Lung (tissue), 12 donors: Measurements from ENCODE around the gene HBEGF. TPM values are rescaled to one million over a fixed set of nuclear protein-coding genes. Genes with fewer than 3 reads are reported as not detected.

ENCODE experiments used
- ATAC-seq: fragments of 200-7000 bp; cut with Tn5 transposase; one replicate; pipeline ENCODE4 v1.9.1; 2020; ENCODE audit warnings: moderate number of reproducible peaks; ENCODE audit not compliant: insufficient read depth, low FRiP score
- DNase-seq, 3 donors: peaks; one replicate each; pipeline ENCODE4 v3.0.0-alpha.2; 2013 to 2017
- H3K27ac ChIP-seq, 2 donors: one replicate each; pipeline ENCODE4 v1.5.1; 2013; ENCODE audit warnings: mild to moderate bottlenecking in 2 of 2, moderate library complexity in 2 of 2, control low read depth in 1 of 2, inconsistent platforms in 1 of 2, low read depth in 1 of 2, low read length in 1 of 2
- H3K27me3 ChIP-seq, 3 donors: one replicate each; pipeline ENCODE4 v1.5.1; 2013; ENCODE audit warnings: low read length in 2 of 3; ENCODE audit not compliant: control insufficient read depth in 3 of 3, insufficient read depth in 3 of 3
- H3K36me3 ChIP-seq, 4 donors: one replicate each; pipeline ENCODE4 v1.5.1; 2013; ENCODE audit warnings: low read length in 4 of 4, mild to moderate bottlenecking in 1 of 4, moderate library complexity in 1 of 4; ENCODE audit not compliant: control insufficient read depth in 4 of 4, insufficient read depth in 4 of 4
- H3K4me1 ChIP-seq, 5 donors: one replicate each; pipeline ENCODE4 v1.5.1; 2013; ENCODE audit warnings: low read length in 5 of 5, mild to moderate bottlenecking in 2 of 5, moderate library complexity in 1 of 5; ENCODE audit not compliant: control insufficient read depth in 5 of 5, insufficient read depth in 5 of 5
- H3K4me3 ChIP-seq: one replicate; pipeline ENCODE4 v1.5.1; 2013; ENCODE audit warnings: mild to moderate bottlenecking, control low read depth, moderate library complexity
- H3K9ac ChIP-seq, 2 donors: one replicate each; pipeline ENCODE4 v1.5.1; 2013; ENCODE audit warnings: low read length in 2 of 2, control low read depth in 1 of 2; ENCODE audit not compliant: insufficient read depth in 1 of 2
- H3K9me3 ChIP-seq, 4 donors: one replicate each; pipeline ENCODE4 v1.5.1; 2013; ENCODE audit warnings: low read length in 3 of 4, mild to moderate bottlenecking in 1 of 4, moderate library complexity in 1 of 4; ENCODE audit not compliant: control insufficient read depth in 4 of 4, insufficient read depth in 3 of 4
- WGBS, 2 donors: extraction: QIAGEN DNeasy Blood & Tissue Kit; methylation state at CpG; one replicate each; pipeline ENCODE4 v1.1.7; 2013; 5-methylcytosine and 5-hydroxymethylcytosine counted together
- polyA plus RNA-seq, 2 donors: library from polyadenylated mRNA; stranded (reverse); fragments of 200-250 nt; gene quantifications; one replicate each; pipeline ENCODE4 v1.2.1, GENCODE V29; 2013
- total RNA-seq, 2 donors: library from RNA; depleted of rRNA in 1 of 2; stranded (reverse); fragments of >200 nt in 1 of 2; gene quantifications; one replicate each; pipeline ENCODE4 v1.2.1, GENCODE V29; 2014 to 2021
- TF ChIP-seq, protein P1 (sequence below): IDR thresholded peaks from 2 replicates; pipeline ENCODE4 v1.5.1; 2012; ENCODE audit warnings: mild to moderate bottlenecking; ENCODE audit errors: control extremely low read depth, extremely low read depth
- donor health status: control.
- donor health status: control.
- donor health status: Bipolar disorder and iron deficiency.
- donor health status: healthy.
- donor health status: DM: yes; HTN: yes; CAD: no.

The HBEGF gene
- total and polyA plus RNA-seq, 4 donors, result 13.0 to 27.1 (median 18.4) TPM

DNA sequence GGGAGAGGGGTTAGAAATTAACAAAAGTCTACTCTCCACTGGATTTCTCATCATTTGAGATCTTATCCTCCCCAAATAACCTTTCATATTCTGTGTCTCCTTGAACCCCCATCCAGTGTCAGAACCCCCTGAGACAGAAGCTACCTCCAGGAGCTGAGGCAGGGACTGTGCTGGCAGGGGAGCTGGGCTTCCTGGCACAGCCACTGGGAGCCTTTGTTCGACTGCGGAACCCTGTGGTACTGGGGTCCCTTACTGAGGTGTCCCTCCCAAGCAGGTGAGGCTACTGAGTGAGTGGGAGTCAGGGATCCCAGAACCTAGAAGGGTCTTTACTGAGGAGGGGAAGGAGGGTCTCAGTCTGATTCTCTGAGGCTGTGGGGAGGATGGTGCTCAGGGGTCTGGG lies 15.5 kb upstream of the HBEGF start:
- no peaks in the 10 kb centered on the region for H3K27me3 ChIP-seq
- H3K9ac ChIP-seq, result no peak overlapping the region
- H3K4me3 ChIP-seq, result no peak overlapping the region
- WGBS, 2 donors, result 91 to 96% methylated on average over 2 of the region's 2 CpGs
- H3K9me3 ChIP-seq, result no peaks in the 10 kb centered on the region
- TF ChIP-seq, protein P1, sequence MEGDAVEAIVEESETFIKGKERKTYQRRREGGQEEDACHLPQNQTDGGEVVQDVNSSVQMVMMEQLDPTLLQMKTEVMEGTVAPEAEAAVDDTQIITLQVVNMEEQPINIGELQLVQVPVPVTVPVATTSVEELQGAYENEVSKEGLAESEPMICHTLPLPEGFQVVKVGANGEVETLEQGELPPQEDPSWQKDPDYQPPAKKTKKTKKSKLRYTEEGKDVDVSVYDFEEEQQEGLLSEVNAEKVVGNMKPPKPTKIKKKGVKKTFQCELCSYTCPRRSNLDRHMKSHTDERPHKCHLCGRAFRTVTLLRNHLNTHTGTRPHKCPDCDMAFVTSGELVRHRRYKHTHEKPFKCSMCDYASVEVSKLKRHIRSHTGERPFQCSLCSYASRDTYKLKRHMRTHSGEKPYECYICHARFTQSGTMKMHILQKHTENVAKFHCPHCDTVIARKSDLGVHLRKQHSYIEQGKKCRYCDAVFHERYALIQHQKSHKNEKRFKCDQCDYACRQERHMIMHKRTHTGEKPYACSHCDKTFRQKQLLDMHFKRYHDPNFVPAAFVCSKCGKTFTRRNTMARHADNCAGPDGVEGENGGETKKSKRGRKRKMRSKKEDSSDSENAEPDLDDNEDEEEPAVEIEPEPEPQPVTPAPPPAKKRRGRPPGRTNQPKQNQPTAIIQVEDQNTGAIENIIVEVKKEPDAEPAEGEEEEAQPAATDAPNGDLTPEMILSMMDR, result no peak
- no peak overlapping the region for H3K27ac ChIP-seq
- no peak for DNase-seq
- H3K4me1 ChIP-seq, result peaks cover 0 to 6% (median 0%) of the 10 kb centered on the region in 5 donors
- H3K36me3 ChIP-seq, result no peaks in the 10 kb centered on the region
- ATAC-seq, result no peak

DNA sequence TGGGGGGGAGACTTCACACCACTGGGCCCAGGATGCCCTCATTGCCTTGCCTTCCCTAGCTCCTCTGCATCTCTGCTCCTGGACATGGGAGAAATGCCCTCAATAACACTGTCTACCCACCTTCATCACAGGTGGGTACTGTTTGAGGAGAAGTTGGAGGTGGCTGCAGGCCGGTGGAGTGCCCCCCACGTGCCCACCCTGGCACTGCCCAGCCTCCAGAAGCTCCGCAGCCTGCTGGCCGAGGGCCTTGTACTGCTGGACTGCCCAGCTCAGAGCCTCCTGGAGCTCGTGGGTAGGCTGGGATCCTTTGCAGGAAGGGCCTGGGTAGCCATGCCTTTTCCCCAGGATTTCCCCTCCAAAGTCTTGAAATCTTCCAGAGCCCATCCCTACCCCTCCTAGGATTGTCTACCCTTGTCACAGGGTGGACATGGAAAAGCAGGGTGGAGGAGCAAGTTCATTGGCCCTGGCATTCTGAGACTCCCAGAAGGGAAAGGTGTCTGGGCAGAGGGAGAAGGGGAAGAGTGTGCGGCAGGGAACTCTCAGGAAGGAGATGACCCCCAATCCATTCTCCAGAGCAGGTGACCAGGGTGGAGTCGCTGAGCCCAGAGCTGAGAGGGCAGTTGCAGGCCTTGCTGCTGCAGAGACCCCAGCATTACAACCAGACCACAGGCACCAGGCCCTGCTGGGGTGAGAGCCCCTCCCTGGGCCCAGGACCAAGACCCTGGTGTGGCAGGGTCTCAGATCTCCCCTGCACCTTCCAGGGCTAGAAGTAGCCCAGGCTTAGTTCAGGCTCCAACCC lies 14.5 kb upstream of the HBEGF start:
- H3K9ac ChIP-seq, result no peak overlapping the region
- H3K9me3 ChIP-seq, result no peaks in the 10 kb centered on the region
- TF ChIP-seq, protein P1, result no peak
- ATAC-seq (no peak), DNase-seq (no peak)
- H3K4me3 ChIP-seq, result no peak overlapping the region
- no peaks in the 10 kb centered on the region for H3K36me3 ChIP-seq
- H3K27me3 ChIP-seq, result no peaks in the 10 kb centered on the region
- no peak overlapping the region for H3K27ac ChIP-seq
- peaks cover 0 to 6% (median 0%) of the 10 kb centered on the region in 5 donors for H3K4me1 ChIP-seq
- 78 to 91% methylated on average over 7 of the region's 7 CpGs for WGBS, 2 donors

DNA sequence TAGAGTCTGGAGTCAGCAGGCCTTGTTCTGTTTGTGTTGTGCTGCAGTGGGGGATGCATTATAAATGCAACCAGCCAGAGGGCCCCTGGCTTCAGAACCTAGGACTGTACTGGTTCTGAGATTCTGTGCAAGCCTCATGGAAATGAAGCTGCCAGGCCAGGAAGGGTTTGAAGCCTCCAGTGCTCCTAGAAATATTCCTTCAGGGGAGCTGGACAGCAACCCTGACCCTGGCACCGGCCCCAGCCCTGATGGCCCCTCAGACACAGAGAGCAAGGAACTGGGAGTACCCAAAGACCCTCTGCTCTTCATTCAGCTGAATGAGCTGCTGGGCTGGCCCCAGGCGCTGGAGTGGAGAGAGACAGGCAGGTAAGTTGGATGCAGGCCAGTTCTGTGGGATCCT lies 13.7 kb upstream of the HBEGF start, which contains the start of gene SLC4A9:
Gene SLC4A9, plus strand, starts transcription at position 94 of the 400 bp plus-strand sequence. Its CDS starts 43 bp downstream, at position 137.
- H3K9ac ChIP-seq, result no peak within 1 kb of the TSS
- H3K4me3 ChIP-seq, result no peak within 1 kb of the TSS
- 88 to 94% methylated on average over 2 of the region's 2 CpGs for WGBS, 2 donors
- H3K4me1 ChIP-seq, result peaks cover 0 to 6% (median 0%) of the 10 kb centered on the region in 5 donors
- no peaks in the 10 kb centered on the region for H3K9me3 ChIP-seq
- H3K27me3 ChIP-seq, result no peaks in the 10 kb centered on the region
- DNase-seq (no peak), ATAC-seq (no peak)
- H3K36me3 ChIP-seq, result no peaks in the 10 kb centered on the region
- H3K27ac ChIP-seq, result no peak within 1 kb of the TSS
- TF ChIP-seq, protein P1, result no peak
